Esophagus muscularis mucosa (tissue), 4 donors: ENCODE results near the gene GPR4. TPM values are rescaled to one million over a fixed set of nuclear protein-coding genes. Genes with fewer than 3 reads are reported as not detected.
"Not testable (repeated sequence)": the region's sequence is repeated elsewhere in the genome, so short reads cannot be mapped to it uniquely, and the experiment has no call there.

Source experiments
- DNase-seq: peaks from one replicate; pipeline ENCODE4 v3.0.0-alpha.2; 2017; ENCODE audit errors: extremely low spot score
- H3K27ac ChIP-seq, 4 donors: fragments of 200-600 bp; sonication (generic); replicated peaks in 1 of 4; 1 replicate in 3 of 4; 2 replicates in 1 of 4; pipeline ENCODE4 v1.5.1; 2016 to 2019; ENCODE audit warnings: mild to moderate bottlenecking in 1 of 4
- H3K27me3 ChIP-seq, 4 donors: fragments of 200-600 bp; sonication (generic); one replicate each; pipeline versions ENCODE4 v1.5.1 to v1.6.0; 2016 to 2019
- H3K36me3 ChIP-seq, 4 donors: fragments of 200-600 bp; sonication (generic); one replicate each; pipeline ENCODE4 v1.5.1; 2016 to 2019
- H3K4me1 ChIP-seq, 4 donors: fragments of 200-600 bp; sonication (generic); one replicate each; pipeline ENCODE4 v1.5.1; 2016 to 2019
- H3K4me3 ChIP-seq, 4 donors: fragments of 200-600 bp; sonication (generic); 1 replicate in 2 of 4; 2 replicates in 2 of 4; pipeline ENCODE4 v1.5.1; 2016 to 2019; ENCODE audit warnings: mild to moderate bottlenecking in 4 of 4, moderate library complexity in 1 of 4
- H3K9me3 ChIP-seq, 4 donors: fragments of 200-600 bp; sonication (generic); 1 replicate in 3 of 4; 2 replicates in 1 of 4; pipeline ENCODE4 v1.5.1; 2016 to 2019
- EP300 ChIP-seq: sonication (generic); formaldehyde crosslinking; IDR thresholded peaks from one replicate; pipeline ENCODE4 v1.6.1; 2017; ENCODE audit warnings: antibody characterized with exemption
- POLR2A ChIP-seq: fragments of 450-650 bp; IDR thresholded peaks from one replicate; pipeline ENCODE4 v1.6.1; 2017; ENCODE audit warnings: antibody characterized with exemption, moderate library complexity, mild to moderate bottlenecking, low read depth
- POLR2AphosphoS5 ChIP-seq, 2 donors: sonication (generic); formaldehyde crosslinking; IDR thresholded peaks; one replicate each; pipeline ENCODE4 v1.6.1; 2017; ENCODE audit warnings: antibody characterized with exemption in 2 of 2
- WGBS: methylation state at CpG from one replicate; pipeline ENCODE4 v1.1.5; 2018; 5-methylcytosine and 5-hydroxymethylcytosine counted together
- intact Hi-C: fragments of 100-400 bp; cut with DNase I; formaldehyde crosslinking; loops from one replicate; pipeline ENCODE4 v1.15.1; 2023
- total RNA-seq, 4 donors: library from RNA; depleted of rRNA; stranded (reverse); fragments of >200 nt; gene quantifications; one replicate each; pipeline versions ENCODE4 v1.1.0 to v1.2.1, GENCODE V29; 2016
- TF ChIP-seq, protein P1 (sequence below), 3 experiments: fragments of 200-600 bp in 2 of 3; fragments of 450-650 bp in 1 of 3; sonication (generic) in 2 of 3; IDR thresholded peaks; one replicate each; pipeline ENCODE4 v1.5.1; 2017 to 2019; ENCODE audit warnings: antibody characterized with exemption in 3 of 3, mild to moderate bottlenecking in 2 of 3, moderate library complexity in 1 of 3

The GPR4 gene
- total RNA-seq, 4 donors from 2014 or later = 0.42 to 6.6 (median 4.8) TPM

DNA sequence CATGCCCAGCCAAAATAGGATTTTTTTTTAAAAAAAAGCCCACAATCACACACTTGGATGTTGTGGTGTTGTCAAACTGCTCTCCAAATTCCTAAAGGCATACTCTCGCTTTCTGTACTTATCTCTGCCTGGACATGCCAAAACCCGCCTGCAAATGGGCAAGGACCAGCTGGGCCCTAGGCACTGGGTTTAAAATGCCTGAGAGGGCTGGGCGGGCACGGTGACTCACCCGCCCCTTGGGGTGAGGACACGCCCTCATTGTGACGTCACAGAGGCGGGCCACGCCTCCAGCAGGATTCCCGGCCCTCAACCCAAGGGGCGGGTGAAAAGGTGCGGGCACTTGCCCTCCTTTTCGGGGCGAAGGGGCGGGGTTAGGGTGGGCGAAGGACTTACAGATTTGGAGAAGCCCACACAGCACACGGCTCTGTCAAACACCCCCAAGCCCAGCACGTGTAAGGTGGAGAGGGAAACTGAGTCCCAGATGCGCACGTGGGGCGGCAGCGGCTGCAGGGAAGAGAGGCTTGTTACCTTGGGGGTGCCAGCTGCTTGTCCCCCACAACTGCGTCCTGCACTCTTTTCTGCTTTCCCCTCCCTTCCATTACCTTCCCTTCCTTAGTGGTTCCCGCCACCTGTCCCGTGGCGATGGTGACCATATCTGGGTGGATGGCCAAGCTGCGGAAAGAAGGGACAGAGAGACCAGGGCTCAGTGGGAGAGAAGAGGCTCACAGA, 30.6 kb upstream of the GPR4 start:
- no peak overlapping the region for H3K4me3 ChIP-seq
- no peak for TF ChIP-seq EP300
- TF ChIP-seq, protein P1, sequence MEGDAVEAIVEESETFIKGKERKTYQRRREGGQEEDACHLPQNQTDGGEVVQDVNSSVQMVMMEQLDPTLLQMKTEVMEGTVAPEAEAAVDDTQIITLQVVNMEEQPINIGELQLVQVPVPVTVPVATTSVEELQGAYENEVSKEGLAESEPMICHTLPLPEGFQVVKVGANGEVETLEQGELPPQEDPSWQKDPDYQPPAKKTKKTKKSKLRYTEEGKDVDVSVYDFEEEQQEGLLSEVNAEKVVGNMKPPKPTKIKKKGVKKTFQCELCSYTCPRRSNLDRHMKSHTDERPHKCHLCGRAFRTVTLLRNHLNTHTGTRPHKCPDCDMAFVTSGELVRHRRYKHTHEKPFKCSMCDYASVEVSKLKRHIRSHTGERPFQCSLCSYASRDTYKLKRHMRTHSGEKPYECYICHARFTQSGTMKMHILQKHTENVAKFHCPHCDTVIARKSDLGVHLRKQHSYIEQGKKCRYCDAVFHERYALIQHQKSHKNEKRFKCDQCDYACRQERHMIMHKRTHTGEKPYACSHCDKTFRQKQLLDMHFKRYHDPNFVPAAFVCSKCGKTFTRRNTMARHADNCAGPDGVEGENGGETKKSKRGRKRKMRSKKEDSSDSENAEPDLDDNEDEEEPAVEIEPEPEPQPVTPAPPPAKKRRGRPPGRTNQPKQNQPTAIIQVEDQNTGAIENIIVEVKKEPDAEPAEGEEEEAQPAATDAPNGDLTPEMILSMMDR (IDR thresholded peaks at IDR 0.05) = no peak
- no peak for TF ChIP-seq POLR2A
- no peak for TF ChIP-seq POLR2AphosphoS5 (IDR thresholded peaks at IDR 0.05)
- no peak overlapping the region for H3K27ac ChIP-seq
- H3K9me3 ChIP-seq = no peaks in the 10 kb centered on the region
- no peaks in the 10 kb centered on the region for H3K27me3 ChIP-seq
- no peak for DNase-seq
- 72% methylated on average over 14 of the region's 27 CpGs for WGBS
- peaks cover 0 to 6% (median 2%) of the 10 kb centered on the region in 4 donors for H3K4me1 ChIP-seq
- intact Hi-C loops = no loop called here
- H3K36me3 ChIP-seq = peaks cover 0 to 24% (median 17%) of the 10 kb centered on the region in 4 donors

DNA sequence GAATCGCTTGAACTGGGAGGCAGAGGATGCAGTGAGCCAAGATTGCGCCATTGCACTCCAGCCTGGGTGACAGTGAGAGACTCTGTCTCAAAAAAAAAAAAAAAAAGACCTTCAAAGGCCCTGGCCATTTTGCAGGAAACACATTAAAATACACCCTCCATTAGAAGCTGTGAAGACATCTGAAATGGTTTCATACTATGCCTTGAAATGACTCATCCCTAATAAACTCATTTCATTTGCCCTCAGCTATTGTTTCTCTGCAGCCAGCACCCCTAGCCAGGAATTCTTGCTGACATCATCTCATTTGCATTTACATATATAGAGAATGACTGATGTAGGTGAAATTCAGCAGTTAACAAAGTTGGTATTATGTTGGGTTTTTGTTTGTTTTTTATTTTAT, 28.5 kb upstream of the GPR4 start:
- Histone ChIP-seq H3K4me3 (no peak overlapping the region), H3K9me3 (no peaks in the 10 kb centered on the region), H3K4me1 (peaks cover 0 to 6% (median 2%) of the 10 kb centered on the region in 4 donors), H3K27me3 (no peaks in the 10 kb centered on the region), H3K27ac (no peak overlapping the region), H3K36me3 (peaks cover 0 to 39% (median 32%) of the 10 kb centered on the region in 4 donors)
- TF ChIP-seq, protein P1 (IDR thresholded peaks at IDR 0.05) = no peak
- WGBS = 90% methylated on average over 2 of the region's 2 CpGs
- intact Hi-C loops = no loop called here
- DNase-seq = no peak

DNA sequence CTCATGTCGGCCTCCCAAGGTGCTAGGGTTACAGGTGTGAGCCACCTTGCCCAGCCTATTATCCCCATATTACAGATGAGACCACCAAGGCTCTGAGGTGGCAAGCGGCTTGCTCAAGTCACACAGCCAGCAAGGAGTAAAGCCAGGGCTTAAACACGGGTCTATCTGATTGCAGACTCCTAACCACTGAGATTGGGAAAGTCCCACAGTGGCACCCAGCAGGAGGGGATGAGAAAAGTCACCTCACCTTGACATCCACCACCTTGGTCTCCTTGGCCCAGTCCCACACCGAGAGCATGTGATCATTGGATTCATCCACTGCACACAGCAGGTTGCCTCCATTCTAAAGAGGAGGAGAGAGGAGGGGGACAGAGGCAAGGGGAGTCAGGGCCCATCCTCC, 27.7 kb upstream of the GPR4 start:
- DNase-seq = no peak
- H3K4me1 ChIP-seq = peaks cover 0 to 6% (median 2%) of the 10 kb centered on the region in 4 donors
- H3K4me3 ChIP-seq = no peak overlapping the region
- intact Hi-C loops = no loop called here
- TF ChIP-seq EP300 (no peak), POLR2A (no peak), POLR2AphosphoS5 (IDR thresholded peaks at IDR 0.05) (no peak)
- TF ChIP-seq, protein P1 (IDR thresholded peaks at IDR 0.05) = no peak
- no peaks in the 10 kb centered on the region for H3K9me3 ChIP-seq
- H3K36me3 ChIP-seq = peaks cover 0 to 47% (median 37%) of the 10 kb centered on the region in 4 donors
- 93% methylated on average over 3 of the region's 4 CpGs for WGBS
- H3K27ac ChIP-seq = no peak overlapping the region
- H3K27me3 ChIP-seq = no peaks in the 10 kb centered on the region

DNA sequence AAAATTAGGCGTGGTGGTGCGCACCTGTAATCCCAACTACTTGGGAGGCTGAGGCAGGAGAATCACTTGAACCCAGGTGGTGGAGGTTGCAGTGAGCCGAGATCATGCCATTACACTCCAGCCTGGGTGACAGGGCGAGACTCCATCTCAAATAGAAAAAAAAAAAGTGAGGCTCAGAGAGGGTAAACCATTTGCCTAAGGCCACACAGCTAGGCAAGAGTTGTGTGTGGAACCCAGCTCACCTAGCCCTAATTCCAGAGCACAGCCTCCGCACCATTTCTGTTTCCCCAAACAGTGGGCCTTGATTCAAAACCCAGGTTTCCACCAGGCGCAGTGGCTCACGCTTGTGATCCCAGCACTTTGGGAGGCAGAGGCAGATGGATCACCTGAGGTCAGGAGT, 26.2 kb upstream of the GPR4 start:
- intact Hi-C loops, H3K27me3 ChIP-seq, H3K4me3 ChIP-seq, H3K27ac ChIP-seq, H3K9me3 ChIP-seq, H3K4me1 ChIP-seq, DNase-seq: not testable (repeated sequence)
- peaks cover 0 to 60% (median 46%) of the 10 kb centered on the region in 4 donors for H3K36me3 ChIP-seq
- WGBS = 95% methylated on average over 7 of the region's 7 CpGs

DNA sequence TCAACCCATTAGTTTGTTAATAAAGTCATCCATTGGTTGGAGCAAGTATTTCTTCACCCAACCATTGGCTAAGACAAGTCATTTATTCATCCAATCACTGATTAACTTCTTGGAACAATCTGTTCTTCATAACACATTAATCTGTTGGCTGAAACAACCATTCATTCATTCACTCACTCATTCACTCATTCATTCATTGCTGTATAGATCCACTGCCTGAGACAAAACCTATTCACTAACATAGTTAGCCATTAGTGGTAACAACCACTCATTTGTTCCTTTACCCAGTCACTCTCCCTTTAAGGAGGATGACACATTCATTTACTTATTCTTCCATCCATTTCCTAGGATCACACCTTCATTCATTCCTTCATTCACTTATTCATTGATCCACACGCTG, 22.0 kb upstream of the GPR4 start:
- H3K4me3 ChIP-seq = no peak overlapping the region
- H3K9me3 ChIP-seq = no peaks in the 10 kb centered on the region
- 93% methylated on average over 1 of the region's 1 CpG for WGBS
- no peak for DNase-seq
- no peaks in the 10 kb centered on the region for H3K27me3 ChIP-seq
- H3K4me1 ChIP-seq = no peaks in the 10 kb centered on the region
- TF ChIP-seq, protein P1 (IDR thresholded peaks at IDR 0.05) = no peak
- no peak for TF ChIP-seq POLR2A
- TF ChIP-seq EP300 = no peak
- no peak for TF ChIP-seq POLR2AphosphoS5 (IDR thresholded peaks at IDR 0.05)
- peaks cover 4 to 89% (median 68%) of the 10 kb centered on the region in 4 donors for H3K36me3 ChIP-seq
- H3K27ac ChIP-seq = no peak overlapping the region
- intact Hi-C loops = no loop called here
